Hematopoietic multipotent progenitor cell treated with erythropoietin and hydrocortisone succinate and interleukin-3 and kit ligand, for 8 days (in vitro differentiated cells): ENCODE data around the gene CIBAR2.

ENCODE experiments used
- DNase-seq: peaks from one replicate; pipeline ENCODE4 v3.0.0-alpha.2; 2015

Gene CIBAR2

GRCh38 chr16:85144026-85144915, 32.0 kb upstream of the CIBAR2 start:
- no peak for DNase-seq

GRCh38 chr16:85142771-85143211, 30.5 kb upstream of the CIBAR2 start:
- no peak for DNase-seq

- DNase-seq: no peak
Observed at GRCh38 chr16:85142129-85142513, 29.8 kb upstream of the CIBAR2 start.

- DNase-seq: no peak
Observed at GRCh38 chr16:85141491-85142128, 29.3 kb upstream of the CIBAR2 start.

GRCh38 chr16:85140455-85141012, 28.3 kb upstream of the CIBAR2 start:
- DNase-seq: no peak

- DNase-seq: no peak
Observed at GRCh38 chr16:85139881-85140339, 27.6 kb upstream of the CIBAR2 start.

GRCh38 chr16:85138825-85139627, 26.8 kb upstream of the CIBAR2 start:
- DNase-seq: no peak

- DNase-seq: no peak
Observed at GRCh38 chr16:85138073-85138824, 26.0 kb upstream of the CIBAR2 start.

GRCh38 chr16:85137323-85138072, 25.2 kb upstream of the CIBAR2 start:
- no peak for DNase-seq

GRCh38 chr16:85136702-85137322, 24.5 kb upstream of the CIBAR2 start:
- no peak for DNase-seq

GRCh38 chr16:85136213-85136701, 24.0 kb upstream of the CIBAR2 start:
- DNase-seq: no peak

GRCh38 chr16:85134789-85135142, 22.5 kb upstream of the CIBAR2 start:
- no peak for DNase-seq

GRCh38 chr16:85134076-85134788, 22.0 kb upstream of the CIBAR2 start:
- no peak for DNase-seq

GRCh38 chr16:85133290-85133599, 21.0 kb upstream of the CIBAR2 start:
- no peak for DNase-seq

GRCh38 chr16:85132456-85133289, 20.4 kb upstream of the CIBAR2 start:
- no peak for DNase-seq

GRCh38 chr16:85130705-85131028, 18.4 kb upstream of the CIBAR2 start:
- DNase-seq: no peak

GRCh38 chr16:85129876-85130704, 17.8 kb upstream of the CIBAR2 start:
- DNase-seq: no peak

GRCh38 chr16:85128079-85128837, 16.0 kb upstream of the CIBAR2 start:
- DNase-seq: no peak
